Duodenal mucosa (tissue), 2 donors: ENCODE results near the gene SNCAIP.
A peak's percentile ranks its signal among the peaks of the same experiment; 100 is the strongest.
"Not testable (repeated sequence)": the region's sequence is repeated elsewhere in the genome, so short reads cannot be mapped to it uniquely, and the experiment has no call there.

Experiments used
- H3K27ac ChIP-seq: one replicate; pipeline ENCODE4 v1.7.0; 2013; ENCODE audit warnings: low read depth, low read length
- H3K27me3 ChIP-seq, 2 donors: one replicate each; pipeline ENCODE4 v1.7.0; 2013; ENCODE audit warnings: low read length in 2 of 2, control low read depth in 1 of 2; ENCODE audit not compliant: insufficient read depth in 2 of 2, control insufficient read depth in 1 of 2
- H3K36me3 ChIP-seq, 2 donors: one replicate each; pipeline ENCODE4 v1.7.0; 2013; ENCODE audit warnings: low read length in 2 of 2, control low read depth in 1 of 2; ENCODE audit not compliant: insufficient read depth in 2 of 2, control insufficient read depth in 1 of 2
- H3K4me1 ChIP-seq, 2 donors: one replicate each; pipeline ENCODE4 v1.7.0; 2013; ENCODE audit warnings: low read length in 2 of 2, control low read depth in 1 of 2; ENCODE audit not compliant: insufficient read depth in 2 of 2, control insufficient read depth in 1 of 2
- H3K4me3 ChIP-seq, 2 donors: one replicate each; pipeline ENCODE4 v1.7.0; 2013; ENCODE audit warnings: low read length in 2 of 2, low read depth in 1 of 2
- H3K9ac ChIP-seq, 2 donors: one replicate each; pipeline ENCODE4 v1.7.0; 2013; ENCODE audit warnings: low read length in 2 of 2, low read depth in 1 of 2
- H3K9me3 ChIP-seq, 2 donors: one replicate each; pipeline ENCODE4 v1.7.0; 2013; ENCODE audit warnings: low read length in 2 of 2, control low read depth in 1 of 2; ENCODE audit not compliant: control insufficient read depth in 1 of 2

The SNCAIP gene

DNA sequence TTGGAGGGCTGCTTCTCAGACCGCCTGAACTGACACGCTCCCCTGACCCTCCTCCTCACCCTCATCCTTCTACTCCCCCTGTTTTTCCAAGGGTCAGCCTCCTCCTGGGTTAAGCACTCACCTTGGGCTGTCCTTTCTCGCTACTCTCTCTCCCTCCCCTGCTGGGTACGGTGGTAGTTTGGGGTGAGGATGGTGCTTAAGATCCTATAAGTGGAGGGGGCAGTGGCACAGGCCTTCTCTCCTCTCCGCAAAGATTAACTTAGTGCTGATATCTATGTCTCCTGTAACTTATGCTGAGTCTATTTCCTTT, 159.7 kb downstream of the SNCAIP start:
- Histone ChIP-seq H3K27me3 (no peaks in the 10 kb centered on the region), H3K27ac (no peak overlapping the region), H3K9ac (no peak overlapping the region), H3K36me3 (no peaks in the 10 kb centered on the region), H3K9me3 (no peaks in the 10 kb centered on the region), H3K4me3 (no peak overlapping the region), H3K4me1 (peaks cover 16 to 19% of the 10 kb centered on the region in 2 donors)

DNA sequence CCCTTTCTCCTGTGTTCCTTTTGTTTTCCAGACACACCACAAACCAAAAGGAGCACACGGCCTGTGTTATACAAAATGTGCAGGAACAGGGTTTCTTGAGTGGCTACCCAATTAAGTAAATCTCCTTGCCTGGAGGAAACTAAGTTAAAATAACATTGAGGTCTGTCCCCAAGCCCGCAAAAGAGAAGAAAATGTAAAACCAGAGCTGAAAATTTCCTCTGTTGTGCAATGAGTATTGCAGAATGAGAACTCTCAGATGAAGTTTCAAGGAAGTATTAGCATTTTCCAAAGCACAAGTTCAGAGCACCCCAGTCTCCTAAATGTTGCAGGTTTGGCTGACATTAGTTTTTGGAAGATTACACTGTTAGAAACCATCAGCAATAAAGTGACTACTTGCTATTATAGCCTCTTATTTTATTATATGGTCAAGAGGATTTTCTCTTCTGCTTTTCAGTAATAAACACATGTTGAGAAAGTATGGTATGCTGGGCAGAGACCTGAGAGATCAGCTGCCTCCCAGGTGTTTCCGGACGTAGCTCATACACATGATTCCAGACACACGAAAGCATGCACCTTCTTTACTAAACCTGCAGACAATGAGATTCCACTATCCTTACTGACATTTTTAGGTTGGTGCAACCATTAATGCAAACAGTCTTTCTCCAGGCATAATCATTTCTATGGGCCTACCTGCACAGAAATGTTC, 161.3 kb downstream of the SNCAIP start:
- peaks cover 16 to 19% of the 10 kb centered on the region in 2 donors for H3K4me1 ChIP-seq
- H3K4me3 ChIP-seq, result no peak overlapping the region
- H3K9ac ChIP-seq, result no peak overlapping the region
- no peaks in the 10 kb centered on the region for H3K27me3 ChIP-seq
- H3K27ac ChIP-seq, result no peak overlapping the region
- no peaks in the 10 kb centered on the region for H3K36me3 ChIP-seq
- H3K9me3 ChIP-seq, result no peaks in the 10 kb centered on the region

DNA sequence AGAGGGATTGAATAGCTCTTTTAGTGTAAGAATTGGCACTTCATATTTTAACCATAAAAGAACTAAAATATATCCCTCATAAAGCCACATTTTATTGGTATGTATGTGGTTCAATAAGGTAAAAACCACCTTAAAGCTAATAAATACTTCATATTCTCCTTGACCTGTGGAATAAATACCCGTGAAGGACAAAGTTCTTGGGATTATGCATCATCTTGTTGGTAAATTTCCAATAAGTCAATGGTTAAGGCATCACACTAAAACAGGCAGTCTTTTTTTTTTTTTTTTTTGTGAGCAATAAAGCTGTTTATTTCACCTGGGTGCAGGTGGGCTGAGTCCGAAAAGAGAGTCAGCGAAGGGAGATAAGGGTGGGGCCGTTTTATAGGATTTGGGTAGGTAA, 161.9 kb downstream of the SNCAIP start:
- Histone ChIP-seq H3K9ac (no peak overlapping the region), H3K36me3 (no peaks in the 10 kb centered on the region), H3K4me3 (no peak overlapping the region), H3K27me3 (no peaks in the 10 kb centered on the region), H3K9me3 (no peaks in the 10 kb centered on the region), H3K4me1 (peaks cover 16 to 22% of the 10 kb centered on the region in 2 donors), H3K27ac (no peak overlapping the region)

DNA sequence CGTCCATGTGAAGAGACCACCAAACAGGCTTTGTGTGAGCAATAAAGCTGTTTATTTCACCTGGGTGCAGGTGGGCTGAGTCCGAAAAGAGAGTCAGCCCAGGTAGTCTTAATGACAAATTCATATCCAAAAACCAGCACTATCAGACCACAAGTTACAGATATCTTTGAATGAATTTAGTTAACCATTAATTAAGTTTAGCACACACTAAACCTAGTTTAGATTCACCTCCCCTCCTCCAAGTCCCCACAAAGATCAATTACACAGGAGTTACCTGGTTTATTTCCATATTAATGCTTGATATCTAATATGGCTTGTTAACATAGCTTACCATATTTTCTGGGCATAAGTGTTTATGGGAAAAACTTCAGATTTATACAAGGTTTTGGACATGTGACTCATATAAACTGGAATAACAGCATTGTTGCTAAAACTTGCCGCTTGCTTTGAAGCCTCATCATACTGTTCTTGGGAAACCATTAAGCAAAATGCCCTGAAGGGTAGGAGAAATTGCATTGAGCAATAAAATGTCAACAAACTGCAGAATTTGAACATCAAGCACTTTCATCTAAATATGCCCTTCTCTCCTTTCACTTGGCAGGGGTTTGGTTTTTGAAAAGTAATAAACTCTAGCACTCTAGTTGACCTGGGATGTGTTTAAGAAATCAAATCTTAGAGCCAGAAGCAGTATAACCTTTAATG, 166.9 kb downstream of the SNCAIP start:
- Histone ChIP-seq H3K9ac (no peak overlapping the region), H3K4me1 (peaks cover 10 to 20% of the 10 kb centered on the region in 2 donors), H3K4me3 (peak overlapping the region in 1 of 2 donors; percentile 13), H3K27ac (no peak overlapping the region), H3K27me3 (no peaks in the 10 kb centered on the region), H3K9me3 (no peaks in the 10 kb centered on the region), H3K36me3 (no peaks in the 10 kb centered on the region)

DNA sequence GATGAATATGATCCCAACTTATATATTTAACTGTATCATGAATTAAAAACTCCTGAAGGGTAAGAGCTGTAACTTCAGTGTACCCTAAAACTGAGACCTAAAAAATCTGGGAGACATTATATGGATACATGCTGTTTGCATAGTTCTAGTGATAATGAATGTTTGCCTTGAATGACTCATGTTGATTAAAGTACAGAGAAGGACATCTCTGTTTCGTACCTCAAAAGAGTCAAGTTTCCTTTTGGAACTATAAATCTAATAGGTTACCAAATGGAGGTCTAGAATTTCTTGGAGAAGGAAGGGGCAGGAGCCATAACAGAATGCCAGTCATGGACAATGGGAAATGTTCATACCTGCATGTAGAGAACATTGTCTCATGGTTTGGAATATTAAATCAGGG, 168.1 kb downstream of the SNCAIP start:
- Histone ChIP-seq H3K27me3 (no peaks in the 10 kb centered on the region), H3K4me3 (no peak overlapping the region), H3K9me3 (no peaks in the 10 kb centered on the region), H3K4me1 (peaks cover 10 to 20% of the 10 kb centered on the region in 2 donors), H3K9ac (no peak overlapping the region), H3K27ac (no peak overlapping the region), H3K36me3 (no peaks in the 10 kb centered on the region)

DNA sequence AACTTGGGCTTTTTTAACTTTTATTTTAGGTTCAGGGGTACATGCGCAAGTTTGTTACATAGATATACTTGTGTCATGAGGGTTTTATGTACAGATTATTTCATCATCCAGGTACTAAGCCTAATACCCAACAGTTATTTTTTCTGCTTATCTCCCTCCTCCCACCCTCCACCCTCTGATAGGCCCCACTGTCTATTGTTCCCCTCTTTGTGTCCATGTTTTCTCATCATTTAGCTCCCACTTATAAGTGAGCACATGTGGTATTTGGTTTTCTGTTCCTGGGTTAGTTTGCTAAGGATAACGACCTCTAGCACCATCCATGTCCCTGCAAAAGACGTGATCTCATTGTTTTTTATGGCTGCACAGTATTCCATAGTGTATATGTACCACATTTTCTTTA, 172.1 kb downstream of the SNCAIP start:
- no peak overlapping the region for H3K9ac ChIP-seq
- no peak overlapping the region for H3K4me3 ChIP-seq
- no peaks in the 10 kb centered on the region for H3K36me3 ChIP-seq
- peaks cover 17 to 26% of the 10 kb centered on the region in 2 donors for H3K4me1 ChIP-seq
- H3K27me3 ChIP-seq, result no peaks in the 10 kb centered on the region
- no peaks in the 10 kb centered on the region for H3K9me3 ChIP-seq
- no peak overlapping the region for H3K27ac ChIP-seq

DNA sequence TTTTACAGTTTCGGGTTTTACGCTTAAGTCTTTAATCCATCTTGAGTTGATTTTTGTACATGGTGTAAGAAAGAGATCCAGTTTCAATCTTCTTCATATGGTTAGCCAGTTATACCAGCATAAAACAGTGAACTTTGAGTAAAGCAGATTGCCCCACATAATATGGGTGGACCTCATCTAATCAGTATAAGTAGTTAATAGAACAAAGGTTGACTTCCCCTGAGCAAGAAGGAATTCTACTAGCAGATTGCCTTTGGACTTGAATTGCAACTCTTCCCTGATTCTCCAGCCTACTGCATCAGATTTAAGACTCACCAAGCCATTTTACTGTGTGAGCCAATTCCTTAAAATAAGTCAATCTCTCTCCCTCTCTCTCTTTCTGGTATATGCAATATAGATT, 173.2 kb downstream of the SNCAIP start:
- Histone ChIP-seq H3K9me3 (no peaks in the 10 kb centered on the region), H3K4me1 (peaks cover 11 to 16% of the 10 kb centered on the region in 2 donors), H3K9ac (no peak overlapping the region), H3K4me3 (no peak overlapping the region), H3K27me3 (no peaks in the 10 kb centered on the region), H3K36me3 (no peaks in the 10 kb centered on the region), H3K27ac (no peak overlapping the region)

DNA sequence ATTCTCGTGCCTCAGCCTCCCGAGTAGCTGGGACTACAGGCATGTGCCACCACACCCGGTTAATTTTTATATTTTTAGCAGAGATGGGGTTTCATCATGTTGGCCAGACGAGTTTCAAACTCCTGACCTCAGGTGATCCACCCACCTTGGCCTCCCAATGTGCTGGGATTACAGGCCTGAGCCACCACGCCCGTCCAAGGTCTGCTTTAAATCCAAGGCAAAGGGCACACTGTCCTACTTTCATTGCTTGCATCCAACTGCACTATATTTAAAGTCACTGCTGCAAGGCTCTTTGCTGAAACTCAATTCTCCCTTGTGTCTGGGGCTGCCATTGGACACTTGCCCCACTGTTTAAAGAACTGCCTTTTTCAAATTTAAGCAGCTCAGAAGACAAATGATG, 174.6 kb downstream of the SNCAIP start:
- not testable (repeated sequence) for H3K9me3 ChIP-seq, H3K4me3 ChIP-seq, H3K36me3 ChIP-seq, H3K9ac ChIP-seq, H3K27me3 ChIP-seq, H3K27ac ChIP-seq
- peaks cover 7 to 12% of the 10 kb centered on the region in 2 donors for H3K4me1 ChIP-seq

DNA sequence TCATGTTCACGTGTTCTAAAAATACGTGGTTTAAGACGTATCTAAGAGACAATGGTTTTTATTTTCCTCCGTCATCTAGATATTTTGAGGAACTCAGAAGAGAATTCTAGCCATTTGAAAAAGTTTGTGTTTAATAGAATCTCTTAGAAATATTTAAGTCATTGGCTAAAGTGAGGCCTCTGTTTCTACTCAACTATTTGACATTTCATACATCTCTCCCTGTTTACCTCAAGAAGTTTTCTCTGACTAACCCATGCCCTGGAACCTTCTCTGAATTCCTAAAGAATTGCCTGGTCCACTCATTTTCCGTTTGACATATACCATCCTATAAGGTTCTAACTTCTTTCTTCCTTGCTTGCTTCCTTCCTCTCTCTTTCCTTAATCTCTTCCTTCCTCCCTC, 178.7 kb downstream of the SNCAIP start:
- H3K9ac ChIP-seq, result no peak overlapping the region
- H3K36me3 ChIP-seq, result no peaks in the 10 kb centered on the region
- H3K9me3 ChIP-seq, result no peaks in the 10 kb centered on the region
- no peak overlapping the region for H3K27ac ChIP-seq
- no peaks in the 10 kb centered on the region for H3K27me3 ChIP-seq
- no peak overlapping the region for H3K4me3 ChIP-seq
- peaks cover 17 to 20% of the 10 kb centered on the region in 2 donors for H3K4me1 ChIP-seq

DNA sequence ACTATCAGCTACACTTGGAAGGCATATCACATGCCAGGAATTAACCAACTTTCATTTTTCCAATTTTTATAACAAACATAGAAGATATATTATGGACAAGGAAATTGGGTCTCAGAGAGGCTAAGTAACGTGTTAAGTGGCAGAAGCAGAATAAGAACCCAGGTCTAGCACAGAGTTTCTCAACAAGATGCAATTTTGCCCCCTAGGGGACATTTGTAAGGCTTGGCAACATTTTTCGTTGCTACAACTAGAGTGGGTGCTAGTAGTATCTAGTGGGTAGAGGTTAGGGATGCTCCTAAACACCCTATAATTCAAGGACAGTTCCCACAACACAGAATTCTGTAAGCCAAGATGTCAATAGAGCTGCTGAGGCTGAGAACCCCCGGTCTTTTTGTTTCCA, 180.6 kb downstream of the SNCAIP start:
- no peak overlapping the region for H3K27ac ChIP-seq
- H3K9me3 ChIP-seq, result no peaks in the 10 kb centered on the region
- no peak overlapping the region for H3K9ac ChIP-seq
- peaks cover 9 to 10% of the 10 kb centered on the region in 2 donors for H3K4me1 ChIP-seq
- no peaks in the 10 kb centered on the region for H3K27me3 ChIP-seq
- no peak overlapping the region for H3K4me3 ChIP-seq
- H3K36me3 ChIP-seq, result no peaks in the 10 kb centered on the region
